ENCODE data around the gene NEXN.

DNA sequence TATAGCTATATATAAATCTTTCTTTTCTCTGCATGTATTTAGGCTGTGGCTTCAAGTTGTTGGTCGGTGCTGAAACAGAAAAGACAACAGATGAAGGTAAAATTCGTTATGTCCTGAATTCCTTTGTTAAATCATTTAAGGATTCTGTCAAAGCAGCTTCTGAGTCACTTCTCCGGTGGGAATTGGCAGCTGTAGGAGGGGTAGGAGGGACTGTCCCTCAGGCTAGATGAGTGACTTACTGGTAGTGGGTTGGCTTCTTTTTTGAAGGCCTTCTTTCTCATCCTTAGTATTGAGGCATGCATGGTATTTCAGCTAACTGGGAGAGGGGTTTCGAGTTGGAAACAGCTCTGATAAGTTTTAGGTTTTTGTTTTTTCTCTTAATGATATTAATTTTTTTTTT lies 22.1 kb upstream of the NEXN start:
- TF ChIP-seq CTCF (IDR thresholded peaks at IDR 0.05; ENCODE audit: low read depth, low read length, missing input control) (no peak), YY1 (IDR thresholded peaks at IDR 0.05) (no peak), JUND (IDR thresholded peaks at IDR 0.05) (no peak), NR2F2 (IDR thresholded peaks at IDR 0.05) (no peak)

All from liver (tissue), 3 donors.